GM11168 (cell line): ENCODE data around the gene SLC43A2.
"Not testable (repeated sequence)": the region's sequence is repeated elsewhere in the genome, so short reads cannot be mapped to it uniquely, and the experiment has no call there.

Experiments
- in situ Hi-C: fragments of 300-500 bp; cut with MboI; formaldehyde crosslinking; loops from one replicate; pipeline ENCODE4 v1.12.0; 2022; ENCODE audit warnings: low sequenced_read_pairs; ENCODE audit not compliant: unreplicated experiment

The SLC43A2 gene

GRCh38 chr17:1552932-1553331 lies 75.7 kb downstream of the SLC43A2 start:
- in situ Hi-C loops = no loop called here

GRCh38 chr17:1551741-1552140 lies 76.9 kb downstream of the SLC43A2 start:
- in situ Hi-C loops = no loop called here

- in situ Hi-C loops = no loop called here
These were observed 80.6 kb downstream of the SLC43A2 start for GRCh38 chr17:1548032-1548431.

- in situ Hi-C loops = no loop called here
These were observed 82.2 kb downstream of the SLC43A2 start for GRCh38 chr17:1546292-1546922.

GRCh38 chr17:1545618-1546017 lies 83.0 kb downstream of the SLC43A2 start:
- in situ Hi-C loops = no loop called here

- in situ Hi-C loops = no loop called here
These were observed 86.3 kb downstream of the SLC43A2 start for GRCh38 chr17:1542316-1542715.

- in situ Hi-C loops = no loop called here
These were observed 87.2 kb downstream of the SLC43A2 start for GRCh38 chr17:1541367-1541904.

GRCh38 chr17:1539811-1540210 lies 88.8 kb downstream of the SLC43A2 start:
- in situ Hi-C loops = no loop called here

- in situ Hi-C loops = no loop called here
These were observed 92.9 kb downstream of the SLC43A2 start for GRCh38 chr17:1535737-1536136.

- in situ Hi-C loops = no loop called here
These were observed 94.8 kb downstream of the SLC43A2 start for GRCh38 chr17:1533661-1534325.

GRCh38 chr17:1532836-1533602 lies 95.6 kb downstream of the SLC43A2 start:
- in situ Hi-C loops = no loop called here

- in situ Hi-C loops = no loop called here
These were observed 98.8 kb downstream of the SLC43A2 start for GRCh38 chr17:1529863-1530262.

GRCh38 chr17:1526876-1527275 lies 101.8 kb downstream of the SLC43A2 start:
- in situ Hi-C loops = not testable (repeated sequence)

GRCh38 chr17:1522626-1523025 lies 106.0 kb downstream of the SLC43A2 start:
- in situ Hi-C loops = no loop called here

GRCh38 chr17:1521086-1521640 lies 107.5 kb downstream of the SLC43A2 start:
- in situ Hi-C loops = no loop called here

GRCh38 chr17:1519678-1520077 lies 109.0 kb downstream of the SLC43A2 start:
- in situ Hi-C loops = loop anchor here (10.0 kb wide), 1 partner anchor 245 kb away; the partner anchor contains the start of genes BHLHA9 and TRARG1
